Femur (tissue), 1 donor: ENCODE data around the gene SART1.
"Not testable (repeated sequence)": the region's sequence is repeated elsewhere in the genome, so short reads cannot be mapped to it uniquely, and the experiment has no call there.

Experiments used
- DNase-seq: peaks from one replicate; pipeline ENCODE4 v3.0.0-alpha.2; 2017

Gene SART1

DNA sequence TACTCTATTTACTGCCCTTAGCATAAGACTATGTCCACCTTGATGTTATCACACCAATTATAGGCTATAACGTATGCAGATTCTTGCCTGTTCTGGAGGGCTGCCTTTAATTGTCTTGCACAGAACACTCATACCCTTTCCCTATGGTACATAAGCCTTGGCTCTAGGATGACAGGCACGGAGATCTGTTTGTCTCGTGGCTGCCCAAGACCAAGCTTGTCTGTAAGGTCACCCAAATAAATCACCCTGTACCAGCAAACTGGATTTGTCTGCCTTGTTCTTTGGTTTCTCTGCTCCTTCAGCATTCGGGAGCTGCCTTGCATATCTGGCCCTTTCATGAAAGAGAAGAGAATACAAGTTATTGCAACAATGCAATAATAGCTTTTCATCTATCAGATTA lies 23.8 kb upstream of the SART1 start:
- DNase-seq: no peak

DNA sequence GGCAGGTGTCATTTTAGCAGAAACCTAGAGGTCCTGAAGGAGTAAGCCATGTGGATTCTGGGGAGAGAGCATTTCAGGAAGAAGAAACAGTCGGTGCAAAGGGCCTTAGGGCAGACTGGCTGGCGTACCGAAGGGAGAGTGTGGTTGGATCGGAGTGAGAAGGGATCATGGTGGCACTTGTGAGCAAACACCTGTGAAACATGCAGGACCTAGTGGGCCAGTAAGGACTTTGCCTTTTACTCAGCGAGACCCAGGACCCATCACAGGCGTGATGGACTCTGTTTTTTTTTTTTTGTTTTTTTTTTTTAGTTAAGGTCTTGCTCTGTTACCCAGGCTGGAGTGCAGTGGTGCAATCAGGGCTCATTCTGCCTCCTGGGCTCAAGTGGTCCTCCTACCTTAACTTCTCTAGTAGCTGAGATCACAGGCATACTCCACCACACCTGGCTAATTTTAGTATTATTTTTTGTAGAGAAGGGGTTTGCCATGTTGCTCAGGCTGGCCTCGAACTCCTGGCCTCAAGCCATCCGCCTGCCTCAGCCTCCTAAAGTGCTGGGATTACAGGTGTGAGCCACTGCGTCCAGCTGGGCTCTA lies 19.7 kb upstream of the SART1 start:
- DNase-seq: no peak

DNA sequence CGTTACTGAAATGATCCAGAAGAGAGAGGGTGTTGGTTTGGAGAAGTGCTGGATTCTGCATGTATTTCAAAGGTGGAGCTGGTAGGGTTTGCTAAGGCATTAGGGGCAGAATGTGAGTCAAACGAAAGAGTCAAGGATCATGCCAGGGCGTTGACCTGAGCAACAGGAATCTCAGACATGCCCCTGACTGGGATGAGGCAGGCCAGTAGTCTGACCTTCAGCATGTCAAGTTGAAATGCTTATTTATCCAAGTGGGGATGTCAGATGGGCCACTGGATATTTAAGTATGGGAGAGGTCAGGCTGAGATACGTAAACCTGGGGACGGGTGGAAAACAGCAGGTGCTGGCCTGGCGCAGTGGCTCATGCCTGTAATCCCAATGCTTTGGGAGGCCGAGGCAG lies 19.0 kb upstream of the SART1 start:
- DNase-seq: no peak

DNA sequence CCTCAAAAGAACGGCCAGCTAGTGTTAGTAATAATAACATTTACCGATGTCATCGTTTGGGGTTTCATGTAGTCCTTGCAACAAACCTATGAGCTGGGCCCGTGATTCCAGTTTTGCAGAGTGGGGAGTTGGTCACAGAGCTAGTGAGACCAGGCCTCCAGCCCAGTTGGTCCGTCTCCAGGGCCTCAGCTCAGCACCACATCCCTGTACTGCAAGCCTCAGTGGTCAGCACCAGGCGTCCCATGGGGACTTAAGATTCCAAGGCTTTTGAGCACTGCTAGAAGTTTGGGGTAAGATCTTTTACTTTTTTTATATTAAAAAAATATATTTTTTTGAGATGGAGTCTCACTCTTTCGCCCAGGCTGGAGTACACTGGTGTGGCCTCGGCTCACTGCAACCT lies 17.3 kb upstream of the SART1 start:
- DNase-seq: no peak

DNA sequence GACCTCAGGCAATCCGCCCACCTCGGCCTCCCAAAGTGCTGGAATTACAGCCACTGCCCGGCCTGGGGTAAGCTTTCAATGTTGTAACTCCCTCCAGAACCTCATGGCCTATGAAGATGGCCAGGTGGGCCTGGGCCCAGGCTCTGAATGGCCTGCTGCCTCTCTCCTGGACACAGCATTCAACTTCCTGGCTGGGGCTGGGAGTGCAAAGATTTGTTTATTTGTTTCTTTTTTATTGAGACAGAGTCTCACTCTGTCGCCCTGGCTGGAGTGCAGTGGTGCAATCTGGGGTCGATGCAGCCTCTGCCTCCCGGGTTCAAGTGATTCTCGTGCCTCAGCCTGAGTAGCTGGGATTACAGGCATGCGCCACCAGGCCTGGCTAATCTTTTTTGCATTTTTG lies 16.8 kb upstream of the SART1 start:
- no peak for DNase-seq

DNA sequence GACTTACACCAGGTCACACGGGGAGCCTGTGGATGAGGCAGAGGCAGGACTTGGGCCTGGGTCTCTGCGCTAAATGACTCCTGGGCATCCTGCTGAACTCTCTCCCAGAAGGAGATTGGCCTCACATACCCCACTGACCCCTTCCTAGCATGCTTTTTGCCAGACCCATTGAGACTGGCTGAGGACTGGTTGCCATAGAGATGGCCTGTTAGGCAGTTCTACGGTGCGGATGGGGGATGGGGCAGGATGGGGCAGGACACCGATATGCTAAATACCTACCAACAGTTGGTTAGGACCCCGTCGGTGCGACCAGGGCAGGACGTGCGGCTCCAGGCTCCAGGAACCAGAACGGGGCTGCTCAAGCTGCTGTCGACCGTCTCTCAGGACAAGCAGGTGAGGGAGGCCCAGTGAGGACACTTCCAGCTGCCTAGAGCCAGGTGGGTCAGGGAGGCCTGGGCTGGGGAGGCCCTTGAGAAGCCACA lies 16.1 kb upstream of the SART1 start, which contains the start of gene TSGA10IP:
TSS of gene TSGA10IP (plus strand) at position 51 of the 482 bp plus-strand sequence. CDS start at position 247, 196 bp downstream.
- no peak for DNase-seq

DNA sequence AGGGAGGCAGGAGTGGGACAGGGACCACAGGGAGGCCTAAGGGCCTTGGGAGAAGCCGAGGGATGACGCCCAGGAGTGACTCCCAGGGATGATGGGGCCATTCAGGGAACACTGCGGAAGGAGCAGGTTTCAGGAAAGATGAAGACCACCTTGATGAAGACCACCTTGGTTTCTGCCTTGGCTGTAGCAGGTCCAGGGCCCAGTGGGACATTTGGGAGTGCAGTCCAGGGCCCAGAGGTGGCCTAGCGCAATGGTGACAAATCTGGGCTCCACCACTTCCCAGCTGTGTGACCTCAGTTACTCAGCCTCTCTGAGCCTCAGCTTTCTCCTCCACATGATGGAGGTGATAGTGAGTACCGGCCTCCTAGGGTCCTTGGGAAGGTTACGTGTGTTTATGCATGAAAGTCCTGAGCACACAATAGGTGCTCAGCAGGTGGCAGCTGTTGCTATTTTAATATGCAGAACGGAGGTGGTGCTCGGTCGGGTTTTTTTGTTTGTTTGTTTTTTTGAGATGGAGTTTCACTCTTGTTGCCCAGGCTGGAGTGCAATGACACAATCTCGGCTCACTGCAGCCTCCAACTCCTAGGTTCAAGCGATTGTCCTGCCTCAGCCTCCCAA lies 15.5 kb upstream of the SART1 start:
- no peak for DNase-seq

DNA sequence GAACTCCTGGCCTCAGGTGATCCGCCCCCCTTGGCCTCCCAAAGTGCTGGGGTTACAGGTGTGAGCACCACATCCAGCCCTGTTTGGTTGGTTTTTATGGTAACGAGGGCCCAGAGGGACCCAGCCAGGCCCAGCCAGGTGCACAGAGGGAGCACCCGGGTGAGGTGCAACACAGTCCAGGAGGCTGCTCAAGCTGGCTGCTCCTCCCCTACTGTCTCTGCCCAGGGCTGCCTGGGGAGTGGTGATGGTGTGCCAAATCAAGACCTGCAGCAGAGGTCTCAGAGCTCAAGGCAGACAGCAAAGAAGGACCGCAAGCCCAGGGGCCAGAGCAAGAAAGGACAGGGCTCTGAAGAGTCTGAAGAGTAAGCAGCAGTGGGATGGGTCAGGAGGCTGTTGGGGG lies 14.9 kb upstream of the SART1 start:
- no peak for DNase-seq

DNA sequence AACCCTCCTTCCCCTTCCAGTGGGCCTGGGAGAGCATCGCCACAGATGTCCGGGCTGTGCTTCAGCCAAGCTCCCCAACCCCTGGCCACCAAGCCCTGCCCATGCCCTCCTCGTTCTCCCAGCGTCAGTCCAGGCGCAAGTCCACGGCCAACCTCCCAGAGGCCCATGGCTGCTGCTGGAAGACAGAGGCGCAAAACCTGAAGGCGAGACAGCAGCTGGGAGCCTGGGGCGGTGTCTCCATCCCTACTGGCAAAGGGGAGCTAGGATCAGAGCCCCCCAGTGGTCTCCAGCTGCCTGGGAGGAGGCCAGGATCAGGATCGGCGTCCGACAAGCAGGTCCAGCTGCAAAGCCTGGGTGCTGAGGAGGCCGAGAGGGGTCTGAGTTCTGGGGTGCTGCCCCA lies 14.4 kb upstream of the SART1 start:
- no peak for DNase-seq

DNA sequence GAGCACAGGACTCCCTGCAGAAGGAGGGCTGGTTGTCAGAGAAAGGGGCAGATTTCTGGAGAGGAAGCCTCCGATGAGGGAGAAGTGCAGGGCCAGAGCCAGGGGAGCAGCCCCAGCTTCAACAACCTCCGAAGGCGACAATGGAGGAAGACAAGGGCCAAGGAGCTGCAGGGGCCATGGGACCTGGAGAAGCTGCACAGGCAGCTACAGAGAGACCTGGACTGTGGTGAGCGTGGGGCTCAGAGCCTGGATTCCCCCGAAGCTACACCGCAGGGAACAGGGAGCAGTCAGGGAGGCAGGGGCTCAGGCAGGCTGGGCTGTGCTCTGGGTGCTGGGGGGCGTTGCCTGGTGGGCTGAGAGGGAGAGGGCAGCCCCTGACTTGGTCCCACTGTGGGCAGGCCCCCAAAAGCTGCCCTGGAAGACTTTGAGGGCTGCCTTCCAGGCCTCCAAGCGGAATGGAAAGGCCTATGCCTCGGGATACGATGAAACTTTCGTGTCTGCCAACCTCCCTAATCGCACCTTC lies 13.9 kb upstream of the SART1 start:
- DNase-seq: no peak

DNA sequence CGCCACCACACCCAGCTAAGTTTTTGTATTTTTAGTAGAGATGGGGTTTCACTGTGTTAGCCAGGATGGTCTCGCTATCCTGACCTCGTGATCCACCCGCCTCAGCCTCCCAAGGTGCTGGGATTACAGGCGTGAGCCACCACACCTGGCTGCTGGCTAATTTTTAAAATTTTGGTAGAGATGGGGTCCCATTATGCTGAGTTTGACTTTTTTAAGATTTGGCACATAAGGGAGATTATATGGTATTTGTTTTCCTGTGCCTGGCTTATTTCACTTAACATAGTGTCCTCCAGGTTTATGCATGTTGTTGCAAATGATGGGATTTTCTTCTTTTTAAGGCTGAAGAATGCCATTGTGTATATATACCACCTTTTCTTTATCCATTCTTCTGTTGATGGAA lies 10.8 kb upstream of the SART1 start:
- not testable (repeated sequence) for DNase-seq

DNA sequence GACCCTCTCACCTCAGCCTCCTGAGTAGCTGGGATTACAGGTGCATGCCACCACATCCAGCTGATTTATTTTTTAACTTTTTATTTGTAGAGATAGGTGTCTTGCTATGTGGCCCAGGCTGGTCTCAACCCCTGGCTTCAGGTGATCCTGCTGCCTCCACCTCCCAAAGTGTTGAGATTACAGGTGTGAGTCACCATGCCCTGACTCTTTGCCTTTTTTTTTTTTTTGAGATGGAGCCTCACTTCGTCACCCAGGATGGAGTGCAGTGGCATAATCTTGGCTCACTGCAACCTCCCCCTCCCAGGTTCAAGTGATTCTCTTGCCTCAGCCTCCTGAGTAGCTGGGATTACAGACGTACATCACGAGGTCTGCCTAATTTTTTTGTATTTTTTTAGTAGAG lies 9.9 kb upstream of the SART1 start:
- not testable (repeated sequence) for DNase-seq

DNA sequence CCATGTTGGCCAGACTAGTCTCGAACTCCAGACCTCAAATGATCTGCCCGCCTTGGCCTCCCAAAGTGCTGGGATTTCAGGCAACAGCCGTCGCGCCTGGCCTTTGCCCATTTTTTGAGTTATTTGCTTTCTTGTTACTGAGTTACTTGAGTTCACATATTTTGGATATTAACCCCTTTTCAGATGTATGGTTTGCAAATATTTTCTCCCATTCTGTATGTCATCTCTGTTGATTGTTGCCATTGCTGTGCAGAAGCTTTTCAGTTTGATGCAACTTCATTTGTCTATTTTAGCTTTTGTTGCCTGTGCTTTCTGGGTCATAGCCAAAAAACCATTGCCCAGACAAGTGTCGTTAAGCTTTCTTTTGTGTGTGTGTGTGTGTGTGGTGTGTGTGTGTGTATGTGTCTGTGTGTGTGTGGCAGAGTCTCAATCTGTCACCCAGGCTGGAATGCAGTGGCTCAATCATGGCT lies 9.4 kb upstream of the SART1 start:
- no peak for DNase-seq

DNA sequence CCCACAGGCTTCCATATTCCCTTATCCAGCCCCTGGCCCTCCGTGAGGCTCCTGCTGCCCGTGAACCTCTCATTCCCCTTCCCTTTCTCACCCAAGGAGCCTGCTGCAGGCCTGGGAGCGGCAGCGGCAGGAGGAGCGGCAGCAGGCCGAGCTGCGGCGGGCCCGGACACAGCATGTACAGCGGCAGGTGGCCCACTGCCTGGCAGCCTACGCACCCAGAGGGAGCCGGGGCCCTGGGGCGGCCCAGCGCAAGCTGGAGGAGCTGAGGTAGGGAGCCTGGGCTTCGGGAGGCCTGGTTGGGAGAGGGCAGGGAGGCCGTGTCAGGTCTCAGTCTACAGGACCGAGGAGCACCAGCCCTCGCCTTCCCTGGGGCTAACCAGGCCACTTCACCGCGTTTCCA lies 8.1 kb upstream of the SART1 start:
- no peak for DNase-seq

DNA sequence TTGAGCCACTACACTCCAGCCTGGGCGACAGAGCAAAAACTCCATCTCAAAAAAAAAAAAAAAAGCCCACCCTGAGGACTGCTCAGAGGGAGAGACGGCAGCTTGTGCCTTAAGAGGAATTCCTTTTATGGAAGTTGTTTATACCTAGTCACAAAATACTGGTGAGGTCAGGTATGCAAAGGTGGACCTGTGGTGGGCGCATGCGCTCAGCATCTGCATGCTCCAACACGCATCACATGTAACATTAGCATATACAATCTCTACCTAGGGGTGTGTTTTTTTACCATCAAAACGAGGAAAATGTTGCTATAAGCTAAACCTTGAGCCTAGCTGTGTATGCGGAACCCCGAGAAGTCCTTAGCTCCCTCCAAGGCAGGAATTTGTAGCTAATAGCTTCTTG lies 6.8 kb upstream of the SART1 start:
- no peak for DNase-seq

DNA sequence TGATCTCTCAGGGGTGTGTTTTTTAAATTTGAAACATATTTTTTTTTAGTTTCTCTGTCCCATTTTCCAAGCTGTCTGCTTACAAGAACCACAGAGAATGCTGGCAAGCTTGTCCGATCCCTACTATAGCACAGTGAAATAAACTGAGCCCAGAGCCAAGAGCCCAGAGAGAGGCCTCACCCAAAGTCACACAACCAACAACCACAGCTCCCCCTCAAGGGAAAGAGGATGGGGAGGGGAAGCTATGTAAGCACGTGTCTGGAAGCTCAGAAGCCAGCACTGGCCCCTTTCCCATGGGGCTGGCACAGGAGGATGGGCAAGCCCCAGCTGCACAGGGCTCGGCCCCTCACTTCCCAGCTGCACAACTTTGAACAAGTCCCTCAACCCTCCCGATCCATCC lies 3.2 kb upstream of the SART1 start:
- no peak for DNase-seq

DNA sequence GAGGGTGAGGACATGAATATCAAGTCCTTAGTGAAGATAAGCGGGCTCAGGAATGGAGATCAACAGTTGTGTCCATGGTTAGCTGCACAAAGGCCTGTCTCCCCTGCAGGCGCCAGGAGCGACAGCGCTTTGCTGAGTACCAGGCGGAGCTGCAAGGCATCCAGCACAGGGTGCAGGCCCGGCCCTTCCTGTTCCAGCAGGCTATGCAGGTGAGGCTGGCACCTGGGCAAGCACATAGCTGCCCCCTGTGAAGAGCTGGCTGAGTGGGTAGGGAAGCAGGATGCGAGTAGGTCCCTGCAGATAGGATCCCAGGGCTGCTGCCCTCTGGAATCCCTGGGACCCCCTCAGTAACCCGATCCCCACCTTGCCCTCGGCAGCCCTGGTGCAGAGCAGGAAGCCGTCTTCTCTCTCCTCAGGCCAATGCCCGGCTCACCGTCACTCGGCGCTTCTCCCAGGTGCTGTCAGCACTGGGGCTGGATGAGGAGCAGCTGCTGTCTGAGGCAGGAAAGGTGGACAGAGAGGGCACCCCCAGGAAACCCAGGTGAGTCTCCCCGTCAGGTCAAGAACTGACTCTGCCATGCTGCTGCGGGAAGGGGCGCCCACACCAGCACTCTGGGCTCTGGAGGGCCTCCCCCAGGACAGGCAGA lies 2.6 kb upstream of the SART1 start:
- DNase-seq: no peak

DNA sequence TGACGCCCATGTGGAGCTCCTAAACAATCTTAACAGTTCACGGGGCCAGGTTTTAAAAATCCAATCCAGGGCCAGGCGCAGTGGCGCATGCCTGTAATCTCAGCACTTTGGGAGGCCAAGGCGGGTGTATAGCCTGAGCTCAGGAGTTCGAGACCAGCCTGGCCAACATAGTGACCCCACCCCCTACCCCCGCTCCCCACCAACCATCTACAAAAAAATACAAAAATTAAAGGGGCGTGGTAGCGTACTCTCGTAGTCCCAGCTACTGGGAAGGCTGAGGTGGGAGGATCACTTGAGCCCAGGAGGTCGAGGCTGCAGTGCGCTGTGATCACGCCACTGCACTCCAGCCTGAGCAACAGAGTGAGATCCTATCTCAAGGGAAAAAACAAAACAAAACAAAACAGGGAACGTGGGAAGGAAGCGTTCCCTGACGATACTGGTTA lies 689 bp upstream of the SART1 start:
- DNase-seq: no peak

DNA sequence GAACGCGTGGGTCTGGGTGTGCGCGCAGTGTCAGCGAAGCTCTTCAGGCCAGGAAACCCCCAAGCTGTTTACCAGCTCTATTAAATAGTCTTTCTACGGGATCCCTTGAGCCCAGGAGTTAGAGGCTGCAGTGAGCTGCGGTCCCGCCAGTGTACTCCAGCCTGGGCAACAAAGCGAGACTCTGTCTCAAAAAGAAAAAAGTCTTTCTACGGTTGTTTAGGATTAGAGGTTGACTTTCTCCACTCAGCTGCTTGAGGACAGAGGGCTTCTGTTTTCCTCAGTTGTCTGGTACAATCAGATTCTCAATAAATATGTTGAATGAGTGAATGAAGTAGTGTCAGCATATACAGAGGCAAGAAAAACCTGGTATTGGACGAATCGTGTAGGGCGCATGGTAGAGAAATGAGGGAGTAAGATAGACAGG lies 619 bp downstream of the SART1 start:
- no peak for DNase-seq

DNA sequence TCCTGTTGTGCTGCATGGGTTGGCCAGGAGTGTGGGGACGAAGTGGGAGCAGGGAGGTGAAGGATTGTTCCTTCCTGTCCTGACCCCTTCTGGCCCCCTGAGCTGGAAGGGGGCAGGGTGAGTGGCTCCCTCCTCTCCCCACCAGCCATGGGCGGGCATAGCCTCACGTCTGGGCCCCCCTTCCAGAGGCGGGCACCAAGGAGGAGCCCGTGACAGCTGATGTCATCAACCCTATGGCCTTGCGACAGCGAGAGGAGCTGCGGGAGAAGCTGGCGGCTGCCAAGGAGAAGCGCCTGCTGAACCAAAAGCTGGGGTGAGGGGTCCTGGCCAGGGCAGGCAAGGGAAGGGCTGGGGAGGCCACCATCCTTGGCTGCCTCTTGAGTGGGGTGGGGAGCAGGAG lies 3.4 kb downstream of the SART1 start:
- DNase-seq: no peak

DNA sequence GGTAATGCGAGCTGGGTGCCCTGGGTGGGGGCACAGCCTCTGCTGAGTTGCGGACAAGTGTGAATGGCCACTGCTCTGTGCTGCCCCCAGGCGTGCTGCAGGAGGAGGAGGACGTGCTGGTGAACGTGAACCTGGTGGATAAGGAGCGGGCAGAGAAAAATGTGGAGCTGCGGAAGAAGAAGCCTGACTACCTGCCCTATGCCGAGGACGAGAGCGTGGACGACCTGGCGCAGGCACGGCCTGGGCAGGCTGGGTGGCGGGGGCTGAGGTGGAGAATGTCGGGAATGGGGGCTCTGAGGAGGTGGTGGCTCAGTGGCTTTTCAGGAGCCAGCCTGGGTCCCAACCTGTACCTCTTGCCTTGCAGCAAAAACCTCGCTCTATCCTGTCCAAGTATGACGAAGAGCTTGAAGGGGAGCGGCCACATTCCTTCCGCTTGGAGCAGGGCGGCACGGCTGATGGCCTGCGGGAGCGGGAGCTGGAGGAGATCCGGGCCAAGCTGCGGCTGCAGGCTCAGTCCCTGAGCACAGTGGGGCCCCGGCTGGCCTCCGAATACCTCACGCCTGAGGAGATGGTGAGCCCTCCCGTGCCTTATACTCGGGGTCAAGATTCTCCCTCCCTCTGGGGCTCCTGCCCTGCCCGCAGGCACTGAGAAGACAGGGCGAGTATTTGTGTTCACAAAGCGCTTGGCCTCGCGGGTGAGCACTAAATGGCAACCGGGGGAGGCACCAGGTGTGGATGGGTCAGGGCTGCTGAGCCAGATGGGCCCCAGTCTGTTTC lies 4.6 kb downstream of the SART1 start:
- DNase-seq: no peak

DNA sequence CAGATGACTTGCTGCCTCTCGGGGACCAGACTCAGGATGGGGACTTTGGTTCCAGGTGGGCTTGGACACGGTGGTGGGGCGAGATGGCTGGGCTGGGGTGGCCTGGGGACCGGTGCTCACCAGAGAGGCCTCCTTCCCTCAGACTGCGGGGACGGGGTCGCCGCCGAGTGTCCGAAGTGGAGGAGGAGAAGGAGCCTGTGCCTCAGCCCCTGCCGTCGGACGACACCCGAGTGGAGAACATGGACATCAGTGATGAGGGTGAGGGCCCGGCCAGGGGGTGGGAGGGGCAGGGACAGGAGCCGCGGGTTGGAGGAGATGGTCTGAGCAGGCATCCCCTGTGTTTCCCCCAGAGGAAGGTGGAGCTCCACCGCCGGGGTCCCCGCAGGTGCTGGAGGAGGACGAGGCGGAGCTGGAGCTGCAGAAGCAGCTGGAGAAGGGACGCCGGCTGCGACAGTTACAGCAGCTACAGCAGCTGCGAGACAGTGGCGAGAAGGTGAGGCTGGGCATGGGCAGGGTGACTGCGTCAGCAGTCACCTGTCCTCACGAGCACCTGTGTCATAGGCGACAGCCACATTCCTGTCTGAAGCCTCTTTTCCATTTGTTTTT lies 5.9 kb downstream of the SART1 start:
- no peak for DNase-seq
